Measurements from ENCODE around the gene APBB3.

DNA sequence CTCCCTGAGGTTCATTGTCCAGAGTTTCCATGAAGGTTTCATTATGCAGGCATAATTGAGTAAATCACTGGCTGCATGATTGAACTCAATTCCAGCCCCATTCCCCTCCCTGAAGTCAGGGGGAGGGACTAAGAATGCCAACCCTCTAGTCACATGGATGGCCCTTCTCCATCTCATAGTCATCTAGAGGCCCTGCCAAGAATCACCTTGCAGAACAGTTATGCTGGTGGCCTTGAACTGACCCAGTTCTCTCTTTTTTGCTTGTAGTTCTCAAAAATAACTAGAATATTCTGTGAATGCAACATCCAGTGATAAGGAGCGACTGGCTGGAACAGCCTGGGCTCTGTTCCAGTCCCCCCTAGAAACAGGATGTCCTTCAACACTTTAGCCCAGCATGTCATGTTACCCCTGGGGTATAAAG lies 31.9 kb upstream of the APBB3 start:
- TF ChIP-seq, protein P1, sequence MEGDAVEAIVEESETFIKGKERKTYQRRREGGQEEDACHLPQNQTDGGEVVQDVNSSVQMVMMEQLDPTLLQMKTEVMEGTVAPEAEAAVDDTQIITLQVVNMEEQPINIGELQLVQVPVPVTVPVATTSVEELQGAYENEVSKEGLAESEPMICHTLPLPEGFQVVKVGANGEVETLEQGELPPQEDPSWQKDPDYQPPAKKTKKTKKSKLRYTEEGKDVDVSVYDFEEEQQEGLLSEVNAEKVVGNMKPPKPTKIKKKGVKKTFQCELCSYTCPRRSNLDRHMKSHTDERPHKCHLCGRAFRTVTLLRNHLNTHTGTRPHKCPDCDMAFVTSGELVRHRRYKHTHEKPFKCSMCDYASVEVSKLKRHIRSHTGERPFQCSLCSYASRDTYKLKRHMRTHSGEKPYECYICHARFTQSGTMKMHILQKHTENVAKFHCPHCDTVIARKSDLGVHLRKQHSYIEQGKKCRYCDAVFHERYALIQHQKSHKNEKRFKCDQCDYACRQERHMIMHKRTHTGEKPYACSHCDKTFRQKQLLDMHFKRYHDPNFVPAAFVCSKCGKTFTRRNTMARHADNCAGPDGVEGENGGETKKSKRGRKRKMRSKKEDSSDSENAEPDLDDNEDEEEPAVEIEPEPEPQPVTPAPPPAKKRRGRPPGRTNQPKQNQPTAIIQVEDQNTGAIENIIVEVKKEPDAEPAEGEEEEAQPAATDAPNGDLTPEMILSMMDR (IDR thresholded peaks at IDR 0.05) = no peak
- peak; percentile 84 for TF ChIP-seq POLR2A (IDR thresholded peaks at IDR 0.05)
